B cell (primary cell): ENCODE measurements around the gene MRAS. TPM values are rescaled to one million over a fixed set of nuclear protein-coding genes. Genes with fewer than 3 reads are reported as not detected.
"Not testable (repeated sequence)": the region's sequence is repeated elsewhere in the genome, so short reads cannot be mapped to it uniquely, and the experiment has no call there.

Source experiments
- ATAC-seq: fragments of 200-7000 bp; cut with Tn5 transposase; one replicate; pipeline ENCODE4 v1.10.0; 2021; ENCODE audit warnings: low read depth, mild to moderate bottlenecking, moderate number of reproducible peaks, moderate library complexity
- CTCF ChIA-PET: fragments of 350-600 bp; sonication (Branson Sonifier 250); formaldehyde crosslinking; loops from one replicate; lab custom pipeline; 2021; ENCODE audit warnings: antibody characterized with exemption, inconsistent platforms; lab: Charles Lee
- POLR2A ChIA-PET: fragments of 350-600 bp; sonication (Branson Sonifier 250); formaldehyde crosslinking; loops from one replicate; lab custom pipeline; 2021; ENCODE audit warnings: antibody characterized with exemption; lab: Charles Lee
- DNase-seq: peaks from one replicate; pipeline ENCODE4 v3.0.0; 2013
- H2AFZ ChIP-seq: 2 replicates; pipeline ENCODE4 v1.6.1; 2012; ENCODE audit warnings: mild to moderate bottlenecking, low read depth, low read length; ENCODE audit not compliant: insufficient read depth, poor library complexity, severe bottlenecking
- H3K27ac ChIP-seq, 2 donors: 1 replicate in 1 of 2; 2 replicates in 1 of 2; pipeline ENCODE4 v1.5.1; 2012 to 2013; ENCODE audit warnings: low read length in 2 of 2, mild to moderate bottlenecking in 2 of 2, moderate library complexity in 1 of 2
- H3K27me3 ChIP-seq, 4 experiments: fragments of 200-600 bp in 1 of 4; sonication (generic) in 1 of 4; replicated peaks in 1 of 4; 1 replicate in 2 of 4; 2 replicates in 2 of 4; pipeline versions ENCODE4 v1.6.1 to v1.7.0; 2013 to 2016; ENCODE audit warnings: low read length in 3 of 4, mild to moderate bottlenecking in 2 of 4, mixed read lengths in 1 of 4, moderate library complexity in 1 of 4; ENCODE audit not compliant: insufficient read depth in 4 of 4, control insufficient read depth in 3 of 4; ENCODE audit errors: control extremely low read depth in 1 of 4
- H3K36me3 ChIP-seq, 2 experiments: replicated peaks in 1 of 2; 1 replicate in 1 of 2; 2 replicates in 1 of 2; pipeline versions ENCODE4 v1.6.1 to v1.7.1; 2013; ENCODE audit warnings: low read length in 1 of 2; ENCODE audit not compliant: insufficient read depth in 2 of 2, control insufficient read depth in 1 of 2; ENCODE audit errors: control extremely low read depth in 1 of 2, extremely low read depth in 1 of 2
- H3K4me1 ChIP-seq, 2 donors: fragments of 200-600 bp in 1 of 2; sonication (generic) in 1 of 2; 1 replicate in 1 of 2; 2 replicates in 1 of 2; pipeline versions ENCODE4 v1.5.1 to v1.6.1; 2013 to 2017; ENCODE audit warnings: low read length in 2 of 2; ENCODE audit not compliant: control insufficient read depth in 2 of 2, insufficient read depth in 2 of 2
- H3K4me2 ChIP-seq: replicated peaks from 2 replicates; pipeline ENCODE3; 2012; ENCODE audit warnings: mild to moderate bottlenecking, low read depth, low read length; ENCODE audit not compliant: poor library complexity, severe bottlenecking
- H3K4me3 ChIP-seq, 5 experiments: fragments of 200-600 bp in 1 of 5; sonication (generic) in 1 of 5; 1 replicate in 3 of 5; 2 replicates in 2 of 5; pipeline versions ENCODE4 v1.5.1 to v1.7.0; 2011 to 2016; ENCODE audit warnings: low read length in 4 of 5, mild to moderate bottlenecking in 4 of 5, low read depth in 2 of 5, control low read depth in 1 of 5, moderate library complexity in 1 of 5; ENCODE audit not compliant: insufficient read depth in 1 of 5; ENCODE audit errors: control extremely low read depth in 1 of 5, extremely low read depth in 1 of 5
- H3K79me2 ChIP-seq: fragments of 200-600 bp; sonication (generic); one replicate; pipeline ENCODE4 v1.6.0; 2016; ENCODE audit warnings: low read length; ENCODE audit not compliant: control insufficient read depth, insufficient read depth
- H3K9ac ChIP-seq: fragments of 200-600 bp; sonication (generic); 2 replicates; pipeline ENCODE4 v1.6.1; 2017; ENCODE audit warnings: mild to moderate bottlenecking, low read length, moderate library complexity
- H3K9me3 ChIP-seq, 3 donors: one replicate each; pipeline versions ENCODE4 v1.6.1 to v1.7.1; 2013; ENCODE audit warnings: low read length in 2 of 3; ENCODE audit not compliant: control insufficient read depth in 2 of 3, insufficient read depth in 1 of 3; ENCODE audit errors: control extremely low read depth in 1 of 3
- H4K20me1 ChIP-seq: 2 replicates; pipeline ENCODE4 v1.6.0; 2012; ENCODE audit warnings: mild to moderate bottlenecking, low read length; ENCODE audit not compliant: insufficient read depth, control insufficient read depth, poor library complexity, severe bottlenecking
- H3K27ac Mint-ChIP-seq: one replicate; pipeline ENCODE4 v1.8.0; 2021; ENCODE audit warnings: mixed read lengths
- H3K27me3 Mint-ChIP-seq: one replicate; pipeline ENCODE4 v1.8.0; 2021; ENCODE audit warnings: mixed read lengths
- H3K4me1 Mint-ChIP-seq: one replicate; pipeline ENCODE4 v1.8.0; 2021; ENCODE audit warnings: mixed read lengths
- H3K4me3 Mint-ChIP-seq: one replicate; pipeline ENCODE4 v1.8.0; 2021; ENCODE audit warnings: mixed read lengths
- H3K9me3 Mint-ChIP-seq: one replicate; pipeline ENCODE4 v1.8.0; 2022; ENCODE audit warnings: mixed read lengths; ENCODE audit not compliant: insufficient read depth
- CTCF ChIP-seq: fragments of 200-600 bp; IDR thresholded peaks from one replicate; pipeline ENCODE4 v1.8.0; 2022; ENCODE audit warnings: antibody characterized with exemption, mild to moderate bottlenecking
- EZH2 ChIP-seq: IDR thresholded peaks from 2 replicates; pipeline ENCODE4 v1.6.1; 2012; ENCODE audit warnings: borderline replicate concordance, low read depth, mild to moderate bottlenecking, moderate library complexity, low read length; ENCODE audit not compliant: insufficient read depth, poor library complexity, severe bottlenecking
- WGBS: methylation state at CpG from one replicate; pipeline ENCODE4 v1.1.5; 2013; ENCODE audit warnings: missing lambda C conversion rate; ENCODE audit not compliant: insufficient coverage; 5-methylcytosine and 5-hydroxymethylcytosine counted together
- intact Hi-C: fragments of 100-400 bp; cut with micrococcal nuclease; formaldehyde crosslinking; loops from one replicate; pipeline ENCODE4 v1.10.0; 2022
- polyA plus RNA-seq: library from polyadenylated mRNA; depleted of rRNA; stranded (reverse); fragments of >200 nt; gene quantifications from 2 replicates; pipeline ENCODE4 v1.2.3, GENCODE V29; 2012
- total RNA-seq, 2 donors: library from RNA; stranded (reverse); fragments of 120-200 nt in 1 of 2; gene quantifications; 1 replicate in 1 of 2; 2 replicates in 1 of 2; pipeline versions ENCODE4 v1.2.3 to v1.2.4, GENCODE V29; 2013 to 2022

MRAS gene
- total and polyA plus RNA-seq, 2 donors (not counting 1 experiment from before 2014, with no cell fraction given) = 0.03 to 0.22 TPM

- no peaks in the 10 kb centered on the region for H4K20me1 ChIP-seq
- H3K4me2 ChIP-seq = no peak overlapping the region
- ATAC-seq (no peak), DNase-seq (no peak)
- POLR2A ChIA-PET = no interaction called here
- intact Hi-C loops = no loop called here
- H3K27ac ChIP-seq = no peak overlapping the region
- H3K4me1 ChIP-seq = no peaks in the 10 kb centered on the region
- H3K27me3 ChIP-seq = no peaks in the 10 kb centered on the region
- H2AFZ ChIP-seq = no peak overlapping the region
- H3K4me3 ChIP-seq = no peak overlapping the region
- Mint-ChIP-seq H3K27me3 (peaks cover 18% of the 10 kb centered on the region), H3K4me1 (no peaks in the 10 kb centered on the region), H3K27ac (no peak overlapping the region), H3K9me3 (no peaks in the 10 kb centered on the region), H3K4me3 (no peak overlapping the region)
- H3K36me3 ChIP-seq = no peaks in the 10 kb centered on the region
- WGBS = 93% methylated on average over 41 of the region's 43 CpGs
- CTCF ChIA-PET = no interaction called here
- no peaks in the 10 kb centered on the region for H3K9me3 ChIP-seq
- TF ChIP-seq CTCF (no peak), EZH2 (no peak)
- no peaks in the 10 kb centered on the region for H3K79me2 ChIP-seq
- H3K9ac ChIP-seq = no peak overlapping the region
Measured at GRCh38 chr3:138451595-138452162, 103.3 kb downstream of the MRAS start.

GRCh38 chr3:138452436-138452835, 104.1 kb downstream of the MRAS start:
- intact Hi-C loops = no loop called here
- Histone ChIP-seq H3K9ac (no peak overlapping the region), H3K27me3 (no peaks in the 10 kb centered on the region), H3K4me2 (no peak overlapping the region), H3K4me3 (no peak overlapping the region), H3K4me1 (no peaks in the 10 kb centered on the region), H3K27ac (no peak overlapping the region), H2AFZ (no peak overlapping the region), H3K79me2 (no peaks in the 10 kb centered on the region), H3K9me3 (no peaks in the 10 kb centered on the region), H3K36me3 (no peaks in the 10 kb centered on the region), H4K20me1 (no peaks in the 10 kb centered on the region)
- no peak for DNase-seq
- Mint-ChIP-seq H3K27ac (no peak overlapping the region), H3K27me3 (peaks cover 18% of the 10 kb centered on the region), H3K4me1 (no peaks in the 10 kb centered on the region), H3K4me3 (no peak overlapping the region), H3K9me3 (no peaks in the 10 kb centered on the region)
- no peak for ATAC-seq
- ChIA-PET POLR2A (no interaction called here), CTCF (no interaction called here)
- 94% methylated on average over 4 of the region's 6 CpGs for WGBS
- TF ChIP-seq EZH2 (no peak), CTCF (no peak)

- intact Hi-C loops, H3K4me3 ChIP-seq, H3K4me1 ChIP-seq, H3K4me3 Mint-ChIP-seq, H3K9me3 ChIP-seq, H4K20me1 ChIP-seq, POLR2A ChIA-PET, H3K27ac ChIP-seq, H3K27ac Mint-ChIP-seq, H3K27me3 ChIP-seq, ATAC-seq, H3K9me3 Mint-ChIP-seq, H2AFZ ChIP-seq, H3K79me2 ChIP-seq, CTCF ChIA-PET, H3K4me2 ChIP-seq, H3K9ac ChIP-seq, H3K4me1 Mint-ChIP-seq, H3K36me3 ChIP-seq, DNase-seq: not testable (repeated sequence)
- peaks cover 18% of the 10 kb centered on the region for H3K27me3 Mint-ChIP-seq
- WGBS = 87% methylated on average over 7 of the region's 8 CpGs
Measured at GRCh38 chr3:138453940-138454339, 105.6 kb downstream of the MRAS start.
